Osteocyte (in vitro differentiated cells): ENCODE results near the gene LRP1B. TPM values are rescaled to one million over a fixed set of nuclear protein-coding genes. Genes with fewer than 3 reads are reported as not detected.

Experiments used
- DNase-seq: peaks from one replicate; pipeline ENCODE4 v3.0.0; 2021; ENCODE audit warnings: mixed read lengths; ENCODE audit not compliant: unreplicated experiment; ENCODE audit errors: extremely low spot score
- H3K27ac Mint-ChIP-seq: one replicate; pipeline ENCODE4 v1.8.0; 2021; ENCODE audit warnings: mild to moderate bottlenecking, mixed read lengths; ENCODE audit not compliant: unreplicated experiment
- H3K27me3 Mint-ChIP-seq: one replicate; pipeline ENCODE4 v1.8.0; 2021; ENCODE audit warnings: mixed read lengths; ENCODE audit not compliant: unreplicated experiment
- H3K36me3 Mint-ChIP-seq: one replicate; pipeline ENCODE4 v1.8.0; 2021; ENCODE audit warnings: mixed read lengths; ENCODE audit not compliant: unreplicated experiment
- H3K4me1 Mint-ChIP-seq: one replicate; pipeline ENCODE4 v1.8.0; 2021; ENCODE audit warnings: mixed read lengths; ENCODE audit not compliant: unreplicated experiment
- H3K4me3 Mint-ChIP-seq: one replicate; pipeline ENCODE4 v1.8.0; 2021; ENCODE audit warnings: mild to moderate bottlenecking, moderate library complexity, mixed read lengths; ENCODE audit not compliant: unreplicated experiment
- H3K9me3 Mint-ChIP-seq: one replicate; pipeline ENCODE4 v1.8.0; 2021; ENCODE audit warnings: mixed read lengths; ENCODE audit not compliant: unreplicated experiment
- CTCF ChIP-seq: fragments of 200-600 bp; sonication (generic); IDR thresholded peaks from 2 replicates; pipeline ENCODE4 v1.5.0; 2021; ENCODE audit warnings: antibody characterized with exemption, mild to moderate bottlenecking, moderate library complexity
- total RNA-seq: library from RNA; stranded (reverse); gene quantifications from 2 replicates; pipeline ENCODE4 v1.2.1, GENCODE V29; 2021

Gene LRP1B
- total RNA-seq, 1 donor from 2014 or later, result 3.6 TPM

GRCh38 chr2:140929849-140930248, 1201.0 kb downstream of the LRP1B start:
- Mint-ChIP-seq H3K4me3 (no peak overlapping the region), H3K36me3 (no peaks in the 10 kb centered on the region), H3K27ac (no peak overlapping the region), H3K4me1 (no peaks in the 10 kb centered on the region), H3K27me3 (no peaks in the 10 kb centered on the region), H3K9me3 (peaks cover 2% of the 10 kb centered on the region)
- DNase-seq, result no peak
- TF ChIP-seq CTCF, result no peak

DNA sequence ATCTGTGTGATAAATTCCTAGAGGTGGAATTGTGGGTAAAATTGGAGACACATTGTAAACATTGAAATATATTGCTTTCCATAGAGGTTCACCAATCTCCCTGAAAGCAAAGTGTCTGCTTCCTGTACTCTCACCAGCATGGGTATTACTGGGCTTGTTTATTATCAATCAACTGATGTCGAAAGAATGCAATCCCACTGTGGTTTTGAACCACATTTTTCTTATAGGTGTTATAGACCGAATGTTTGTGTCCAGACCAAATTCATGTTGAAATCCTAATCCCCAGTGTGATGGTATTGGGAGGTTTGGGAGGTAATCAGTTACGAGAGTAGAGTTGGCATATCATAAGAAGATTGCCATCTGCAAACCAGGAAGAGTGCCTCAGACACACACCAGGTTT, 1212.4 kb downstream of the LRP1B start:
- Mint-ChIP-seq H3K27ac (no peak overlapping the region), H3K27me3 (no peaks in the 10 kb centered on the region)

GRCh38 chr2:140916410-140916809, 1214.4 kb downstream of the LRP1B start:
- Mint-ChIP-seq H3K4me1 (peaks cover 17% of the 10 kb centered on the region), H3K27ac (no peak overlapping the region), H3K27me3 (no peaks in the 10 kb centered on the region), H3K4me3 (no peak overlapping the region), H3K9me3 (no peaks in the 10 kb centered on the region), H3K36me3 (no peaks in the 10 kb centered on the region)
- no peak for TF ChIP-seq CTCF
- DNase-seq, result no peak

More for the DNA sequence above, 1212.4 kb downstream of the LRP1B start:
- H3K36me3 Mint-ChIP-seq, result no peaks in the 10 kb centered on the region
- no peak for DNase-seq
- H3K9me3 Mint-ChIP-seq, result no peaks in the 10 kb centered on the region
- H3K4me1 Mint-ChIP-seq, result peaks cover 17% of the 10 kb centered on the region
- TF ChIP-seq CTCF, result no peak
- no peak overlapping the region for H3K4me3 Mint-ChIP-seq

- H3K9me3 Mint-ChIP-seq, result no peaks in the 10 kb centered on the region
- no peaks in the 10 kb centered on the region for H3K36me3 Mint-ChIP-seq
- no peak for DNase-seq
- H3K4me3 Mint-ChIP-seq, result no peak overlapping the region
- H3K27ac Mint-ChIP-seq, result no peak overlapping the region
- no peaks in the 10 kb centered on the region for H3K4me1 Mint-ChIP-seq
- TF ChIP-seq CTCF, result no peak
- H3K27me3 Mint-ChIP-seq, result no peaks in the 10 kb centered on the region
These were observed 1220.1 kb downstream of the LRP1B start for GRCh38 chr2:140910683-140911082.

DNA sequence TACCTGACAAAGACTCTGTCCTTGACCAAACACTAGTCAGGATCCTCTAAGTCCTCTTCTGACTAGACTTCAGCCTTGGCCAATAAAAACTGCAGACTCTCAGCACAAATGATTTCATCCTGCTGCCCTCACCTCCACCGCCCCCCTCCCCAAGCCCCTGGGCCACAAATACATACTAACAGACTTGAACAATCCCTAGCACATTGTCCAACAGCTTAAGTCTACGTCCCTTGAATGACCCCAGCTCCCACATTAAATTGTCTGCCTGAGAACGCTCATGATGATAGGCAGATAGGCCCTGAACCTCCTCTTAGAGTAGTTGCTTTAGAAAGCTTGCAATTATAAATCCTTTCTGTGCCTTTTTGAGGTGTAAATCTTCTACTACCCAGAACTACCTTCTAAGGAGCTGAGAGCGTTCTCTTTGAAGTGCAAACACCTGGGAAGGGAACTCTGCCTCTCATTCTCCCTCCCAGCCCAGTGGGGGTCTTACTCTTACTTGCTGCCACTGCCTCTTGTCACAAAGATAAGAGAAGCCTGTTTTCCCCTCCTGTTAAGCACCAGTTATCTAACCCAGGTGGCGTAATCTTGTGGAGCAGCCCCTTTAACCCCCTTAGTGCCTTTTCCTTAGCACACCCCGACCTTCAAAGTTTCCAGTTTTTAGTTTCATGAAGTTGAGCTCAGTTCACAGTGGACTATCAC, 1225.6 kb downstream of the LRP1B start:
- H3K27me3 Mint-ChIP-seq, result no peaks in the 10 kb centered on the region
- no peaks in the 10 kb centered on the region for H3K9me3 Mint-ChIP-seq
- no peaks in the 10 kb centered on the region for H3K36me3 Mint-ChIP-seq
- H3K27ac Mint-ChIP-seq, result no peak overlapping the region
- no peak for TF ChIP-seq CTCF
- no peak overlapping the region for H3K4me3 Mint-ChIP-seq
- no peak for DNase-seq
- no peaks in the 10 kb centered on the region for H3K4me1 Mint-ChIP-seq
